SIG-M5 treated with dmso at 0.1 percent for 504 hours (cell line): ENCODE measurements around the gene BAZ1B.
A peak's percentile ranks its signal among the peaks of the same experiment; 100 is the strongest.
"Not testable (repeated sequence)": the region's sequence is repeated elsewhere in the genome, so short reads cannot be mapped to it uniquely, and the experiment has no call there.

Experiments used
- DNase-seq: peaks from one replicate; lab custom pipeline; 2025; ENCODE audit not compliant: unreplicated experiment; lab: John Stamatoyannopoulos, UW

Gene BAZ1B

DNA sequence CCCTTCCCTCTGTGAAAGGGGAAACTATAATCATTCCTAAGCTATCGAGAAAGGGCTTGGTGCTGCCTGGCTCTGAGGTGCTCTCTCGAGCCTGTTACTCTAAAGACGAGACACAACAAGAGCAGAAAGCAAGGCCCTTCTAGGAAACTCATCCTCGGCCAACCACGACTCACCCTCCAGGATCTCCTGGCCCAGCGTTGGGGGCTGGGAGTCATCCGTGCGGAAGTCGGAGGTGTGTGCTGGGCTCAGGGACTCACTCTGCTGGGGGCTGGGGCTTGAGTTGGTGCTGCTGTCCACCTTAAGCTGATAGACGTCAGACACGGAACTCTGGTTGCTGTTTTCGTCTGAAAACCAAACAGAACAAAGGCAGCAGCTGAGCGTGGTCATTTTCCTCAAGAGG is 17.6 kb upstream of the BAZ1B start:
- DNase-seq: no peak

DNA sequence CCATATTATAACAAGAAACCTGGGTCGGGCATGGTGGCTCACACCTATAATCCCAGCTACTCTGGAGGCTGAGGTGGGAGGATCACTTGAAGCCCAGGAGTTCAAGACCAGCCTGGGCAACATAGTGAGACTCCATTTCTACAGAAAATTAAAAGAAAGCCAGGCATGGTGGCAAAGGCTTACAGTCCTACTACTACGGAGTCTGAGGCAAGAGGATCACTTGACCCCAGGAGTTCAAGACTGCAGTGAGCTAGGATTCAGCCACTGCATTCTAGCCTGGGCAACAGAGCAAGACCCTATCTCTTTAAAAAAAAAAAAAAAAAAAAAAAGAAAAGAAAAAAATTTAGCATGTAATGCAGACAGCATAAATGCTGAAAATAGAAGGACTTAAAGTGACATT is 16.4 kb upstream of the BAZ1B start:
- not testable (repeated sequence) for DNase-seq

DNA sequence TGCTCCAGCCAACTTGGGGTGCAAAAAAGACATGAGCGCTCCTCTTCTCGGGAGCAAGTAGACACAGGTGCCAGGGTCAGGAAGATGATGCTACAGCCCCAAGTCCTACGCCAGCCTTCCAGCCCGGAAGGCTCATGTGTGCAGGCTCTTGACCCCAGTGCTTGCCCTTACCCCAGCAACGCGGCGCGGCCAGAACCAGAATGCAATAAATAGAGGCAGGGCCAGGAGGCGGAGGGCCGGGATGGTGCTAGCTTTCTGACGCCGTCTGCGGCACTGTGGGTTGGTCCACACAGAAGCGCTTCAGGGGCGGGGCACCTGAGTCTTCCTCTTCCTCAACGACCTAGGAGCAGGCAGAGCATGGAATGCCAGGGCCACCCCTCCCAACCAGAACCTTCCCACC is 15.0 kb upstream of the BAZ1B start:
- DNase-seq: no peak

DNA sequence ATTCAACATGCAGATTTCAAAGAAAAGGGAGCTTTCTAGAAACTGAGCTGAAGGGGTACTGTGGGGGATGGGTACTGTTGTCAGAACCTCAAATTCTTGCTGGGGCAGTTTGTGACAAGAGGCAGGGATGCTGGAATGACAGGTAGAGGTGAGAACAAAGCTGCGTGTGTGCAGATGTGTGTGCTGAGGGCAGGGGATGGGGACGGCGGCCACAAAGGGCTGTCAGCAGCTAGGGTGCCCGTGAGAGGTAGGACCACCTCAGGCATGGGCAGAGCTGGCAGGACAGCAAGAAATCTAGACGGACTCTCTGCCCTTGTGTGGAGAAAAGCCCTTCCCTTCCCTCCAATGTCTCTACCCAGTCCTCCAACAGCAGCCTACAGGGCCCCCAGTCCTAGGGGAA is 14.4 kb upstream of the BAZ1B start:
- DNase-seq: no peak

DNA sequence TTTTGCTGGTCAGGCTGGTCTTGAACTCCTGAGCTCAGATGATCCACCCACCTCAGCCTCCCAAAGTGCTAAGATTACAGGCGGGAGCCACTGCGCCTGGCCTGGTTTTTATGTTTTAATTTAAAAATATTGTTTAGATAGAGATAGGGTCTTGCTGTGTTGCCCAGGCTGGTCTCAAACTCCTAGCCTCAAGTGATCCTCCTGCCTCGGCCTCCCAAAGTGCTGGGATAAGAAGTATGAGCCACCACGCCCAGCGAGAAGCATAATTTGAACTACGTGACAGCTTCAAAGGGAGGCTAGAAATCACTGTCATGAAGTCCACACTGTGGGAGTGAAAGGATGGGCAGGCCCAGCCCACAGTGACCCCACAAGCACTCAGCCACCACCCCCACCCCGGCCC is 13.8 kb upstream of the BAZ1B start:
- DNase-seq: not testable (repeated sequence)

DNA sequence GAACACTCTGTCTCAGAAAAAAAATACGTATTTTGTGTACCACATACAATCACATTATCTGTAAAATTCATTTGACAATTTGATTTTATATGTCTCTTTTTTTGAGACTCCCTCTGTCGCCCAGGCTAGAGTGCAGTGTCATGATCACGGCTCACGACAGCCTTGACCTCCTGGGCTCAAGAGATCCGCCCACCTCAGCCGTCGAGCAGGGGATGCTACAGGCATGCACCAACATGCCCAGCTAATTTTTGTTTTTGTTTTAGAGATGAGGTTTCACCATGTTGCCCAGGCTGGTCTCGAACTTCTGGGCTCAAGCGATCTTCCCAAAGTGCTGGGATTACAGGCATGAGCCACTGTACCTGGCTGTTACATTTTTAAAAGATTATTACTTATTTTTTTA is 11.6 kb upstream of the BAZ1B start:
- DNase-seq: no peak

DNA sequence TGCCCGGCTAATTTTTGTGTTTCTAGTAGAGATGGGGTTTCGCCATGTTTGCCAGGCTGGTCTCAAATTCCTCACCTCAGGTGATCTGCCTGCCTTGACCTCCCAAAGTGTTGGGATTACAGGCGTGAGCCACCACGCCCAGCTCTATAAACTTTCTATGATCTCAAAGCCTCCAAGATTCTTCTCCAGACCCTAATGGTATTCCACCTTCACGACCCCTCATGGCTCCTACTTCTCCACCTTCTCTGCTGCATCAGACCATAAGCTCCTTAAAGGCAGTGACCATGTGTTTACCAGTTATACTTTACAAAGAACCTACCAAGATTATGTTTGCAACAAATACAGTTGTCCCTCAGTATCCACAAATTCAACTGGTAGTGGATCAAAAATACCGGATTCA is 10.1 kb upstream of the BAZ1B start:
- no peak for DNase-seq

DNA sequence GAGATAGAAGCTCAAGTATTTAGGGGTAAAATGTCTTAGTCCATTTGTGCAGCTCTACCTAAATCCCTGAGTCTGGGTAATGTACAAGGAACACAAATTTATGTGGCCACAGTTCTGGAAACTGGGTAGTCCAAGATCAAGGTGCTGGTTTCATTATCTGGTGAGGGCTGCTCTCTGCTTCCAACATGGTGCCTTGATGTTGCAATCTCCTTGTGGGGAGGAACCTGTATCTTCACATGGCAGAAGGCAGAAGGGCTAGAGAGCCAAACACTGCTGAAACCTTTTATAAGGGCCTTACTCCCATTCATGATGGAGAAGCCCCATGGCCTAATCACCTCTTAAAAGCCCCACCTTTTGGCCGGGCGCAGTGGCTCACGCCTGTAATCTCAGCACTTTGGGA is 8.7 kb upstream of the BAZ1B start:
- DNase-seq: no peak

DNA sequence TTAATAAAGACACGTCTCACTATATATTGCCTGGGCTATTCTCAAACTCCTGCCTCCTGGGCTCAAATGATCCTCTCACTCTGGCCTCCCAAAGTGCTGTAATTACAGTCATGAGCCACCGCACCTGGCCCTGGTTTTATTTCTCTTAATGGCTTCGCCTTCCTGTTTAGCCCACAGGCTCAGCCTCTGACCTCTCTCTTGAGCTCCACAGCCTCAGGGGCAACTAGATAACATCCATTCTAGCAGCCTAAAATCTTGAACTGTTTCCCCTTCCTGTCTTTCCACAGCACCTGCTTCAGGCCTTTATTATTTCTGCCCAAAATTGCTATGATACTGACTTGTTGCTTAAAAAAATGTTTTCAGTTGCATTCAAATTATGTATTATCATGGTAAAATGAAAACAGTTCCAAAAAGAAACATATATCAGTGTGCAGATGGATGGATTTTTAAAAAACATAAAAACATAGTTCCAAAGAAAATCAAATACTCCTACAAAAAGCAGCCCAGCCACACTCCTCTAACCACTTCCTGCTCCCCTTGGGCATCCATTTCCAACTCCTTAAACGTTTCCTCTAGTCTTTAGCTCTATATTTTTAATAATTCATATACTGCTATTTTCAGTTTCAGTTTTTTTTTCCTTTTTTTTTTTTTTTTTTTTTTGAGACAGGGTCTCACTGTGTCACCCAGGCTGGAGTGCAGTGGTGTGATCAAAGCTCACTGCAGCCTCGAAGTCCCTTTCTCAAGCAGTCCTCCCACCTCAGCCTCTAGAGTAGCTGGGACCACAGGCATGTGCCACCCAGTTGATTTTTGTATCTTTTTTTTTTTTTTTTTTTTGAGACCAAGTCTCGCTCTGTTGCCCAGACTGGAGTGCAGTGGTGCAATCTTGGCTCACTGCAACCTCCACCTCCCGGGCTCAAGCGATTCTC is 5.1 kb upstream of the BAZ1B start:
- DNase-seq: no peak

DNA sequence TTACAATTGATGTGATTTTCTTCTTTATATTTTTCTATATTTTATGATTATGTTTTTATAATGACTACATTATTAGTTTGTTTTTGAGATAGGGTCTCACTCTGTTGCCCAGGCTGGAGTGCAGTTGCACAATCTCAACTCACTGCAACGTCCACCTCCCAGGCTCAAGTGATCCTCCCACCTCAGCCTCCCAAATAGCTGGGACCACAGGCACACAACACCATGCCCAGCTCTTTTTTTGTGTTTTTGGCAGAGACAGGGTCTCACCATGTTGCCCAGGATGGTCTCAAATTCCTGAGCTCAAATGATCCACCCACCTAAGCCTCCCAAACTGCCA is 4.0 kb upstream of the BAZ1B start:
- DNase-seq: not testable (repeated sequence)

DNA sequence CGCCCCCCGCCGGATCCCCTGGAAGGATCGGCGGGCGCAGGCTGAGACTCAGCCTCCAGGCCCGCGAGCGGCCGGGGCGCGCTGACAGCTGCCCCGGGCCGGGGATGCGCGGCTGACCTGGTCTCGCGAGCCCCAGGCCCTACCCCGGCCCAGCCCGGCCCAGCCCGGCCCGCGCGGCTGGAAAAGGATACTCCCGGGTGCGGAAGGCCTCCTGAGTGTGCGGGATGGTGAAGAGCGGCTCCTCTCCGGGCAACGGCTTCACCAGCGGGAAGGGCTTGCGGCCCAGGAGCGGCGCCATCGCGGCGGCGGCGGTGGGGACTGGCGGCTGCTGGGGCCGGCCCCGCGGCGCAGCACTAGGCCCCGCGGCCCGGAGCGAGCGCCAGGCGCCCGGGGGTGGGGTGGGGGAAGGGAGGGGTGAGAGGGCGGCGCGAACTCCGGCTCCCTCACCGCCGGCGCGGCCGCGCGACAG is 423 bp downstream of the BAZ1B start:
- peak; percentile 47 for DNase-seq

DNA sequence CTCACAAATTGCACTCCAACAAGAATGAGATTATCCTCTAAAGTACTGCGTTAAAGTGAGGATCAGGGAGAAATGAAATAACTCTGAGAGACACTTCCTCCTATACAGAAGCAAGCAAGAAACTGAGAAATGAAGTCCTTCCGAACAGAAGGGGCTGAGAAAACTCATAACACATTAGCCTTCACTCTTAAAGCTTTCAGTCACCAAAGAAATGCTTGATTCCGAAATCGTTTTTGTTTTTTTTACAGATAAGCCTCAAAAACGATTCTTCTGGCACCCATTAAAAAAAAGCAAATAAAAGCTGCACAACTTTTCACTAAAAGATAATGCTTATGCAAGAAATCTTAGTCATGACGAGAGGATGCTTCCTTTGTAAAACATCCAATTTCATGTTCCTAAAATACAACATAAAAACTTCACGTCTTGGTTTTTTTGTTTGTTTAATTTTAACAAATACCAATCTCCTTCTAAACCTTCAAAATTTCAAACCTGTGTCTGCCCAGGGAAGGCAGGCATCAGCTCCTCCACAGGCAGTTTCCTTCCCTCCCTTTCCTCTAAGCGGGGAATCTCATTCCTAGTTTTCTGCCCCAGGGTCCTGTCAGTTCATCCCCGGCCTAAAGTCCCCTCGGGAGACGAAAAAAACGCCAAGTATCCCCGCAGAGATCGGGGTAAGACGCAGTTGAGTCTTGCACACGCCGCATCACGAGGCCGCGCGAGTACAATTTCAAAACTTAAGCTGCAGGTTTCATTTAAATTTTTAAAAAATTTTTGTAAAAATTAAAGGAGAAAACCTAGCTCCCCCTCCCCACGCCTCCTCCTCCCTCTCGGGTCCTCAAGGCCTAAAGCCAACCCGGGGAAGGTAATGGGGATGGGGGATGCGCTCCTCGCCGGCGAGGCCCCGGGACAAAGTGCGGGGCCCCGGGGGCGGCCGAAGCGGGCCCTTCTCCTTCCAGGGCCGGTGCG is 1.1 kb downstream of the BAZ1B start:
- peak; percentile 44 for DNase-seq

DNA sequence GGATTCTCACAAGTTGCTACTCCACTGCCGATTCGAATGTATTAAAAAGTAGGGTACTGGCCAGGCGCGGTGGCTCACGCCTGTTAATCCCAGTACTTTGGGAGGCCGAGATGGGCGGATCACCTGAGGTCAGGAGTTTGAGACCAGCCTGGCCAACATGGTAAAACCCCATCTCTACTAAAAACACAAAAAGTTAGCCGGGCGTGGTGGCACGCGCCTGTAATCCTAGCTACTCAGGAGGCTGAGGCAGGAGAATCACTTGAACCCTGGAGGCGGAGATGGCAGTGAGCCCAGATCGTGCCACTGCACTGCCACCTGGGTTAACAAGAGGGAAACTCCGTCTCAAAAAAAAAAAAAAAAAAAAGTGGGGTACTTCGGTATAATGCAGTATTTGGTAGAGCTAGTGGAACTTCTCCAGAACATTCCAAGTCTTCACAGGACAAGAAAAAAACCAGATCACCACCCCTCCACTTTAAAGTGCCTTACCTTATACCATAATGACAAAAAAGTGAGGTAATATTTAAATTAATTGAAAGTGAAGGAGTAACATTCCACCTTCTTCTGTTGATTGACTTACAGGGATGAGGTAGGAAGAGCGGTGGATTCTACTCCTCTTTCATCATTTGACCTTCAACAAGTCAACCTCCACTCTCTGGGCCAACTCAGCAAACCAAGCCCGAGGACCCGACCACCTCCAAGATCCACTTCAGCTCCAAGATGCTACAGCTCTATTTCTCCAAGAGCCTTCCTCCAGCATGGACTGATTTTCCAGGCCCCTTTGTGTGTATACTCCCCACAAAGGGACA is 2.0 kb downstream of the BAZ1B start:
- peak; percentile 44 for DNase-seq

DNA sequence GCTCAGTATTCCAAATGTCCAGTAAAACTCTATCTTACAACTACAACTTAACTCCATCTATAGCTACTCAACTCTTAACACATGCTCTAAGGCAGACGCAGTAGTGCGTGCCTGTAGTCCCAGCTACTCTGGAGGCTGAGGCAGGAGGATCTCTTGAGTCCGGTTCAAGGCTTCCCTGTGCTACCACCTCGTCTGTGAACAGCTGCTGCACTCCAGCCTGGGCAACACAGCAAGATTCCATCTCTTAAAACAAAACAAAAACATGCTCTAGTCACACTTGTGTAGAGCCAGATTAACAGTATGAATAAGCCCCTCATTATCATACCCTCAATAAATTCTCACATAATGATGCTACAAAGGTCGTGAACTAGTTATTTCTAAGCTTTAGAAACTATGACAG is 3.6 kb downstream of the BAZ1B start:
- DNase-seq: no peak

DNA sequence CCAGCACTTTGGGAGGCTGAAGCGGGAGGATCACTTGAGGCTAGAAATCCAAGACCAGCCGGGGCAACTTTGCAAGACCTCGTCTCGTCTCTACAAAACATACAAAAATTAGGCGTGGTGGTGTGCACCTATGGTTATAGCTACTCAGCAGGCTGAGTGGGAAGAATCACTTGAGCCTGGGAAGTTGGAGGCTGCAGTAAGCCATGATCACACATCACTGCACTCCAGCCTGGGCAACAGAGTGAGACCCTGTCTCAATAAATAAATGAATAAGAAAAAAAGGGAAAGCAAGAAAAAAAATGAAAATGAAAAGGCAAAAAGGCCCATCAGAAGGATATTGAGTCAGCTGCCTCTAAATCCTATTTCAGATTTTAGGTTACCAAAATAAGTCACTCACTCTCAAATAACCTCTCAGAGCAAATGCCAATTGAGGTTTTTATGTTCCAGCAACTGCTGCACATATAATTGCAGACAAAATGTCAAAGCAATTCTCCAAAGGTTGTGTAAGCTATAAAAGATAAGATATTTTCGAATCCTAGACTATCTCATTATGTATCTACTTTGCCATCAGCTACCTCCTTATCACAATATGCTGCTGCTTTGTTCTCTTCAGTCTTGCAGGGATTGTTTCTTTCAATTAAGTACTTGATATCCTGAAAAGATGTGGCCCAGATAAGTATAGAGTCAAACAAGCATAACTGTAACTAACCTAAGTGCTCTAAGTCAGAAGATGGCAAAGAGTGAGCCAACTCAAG is 4.7 kb downstream of the BAZ1B start:
- DNase-seq: no peak

DNA sequence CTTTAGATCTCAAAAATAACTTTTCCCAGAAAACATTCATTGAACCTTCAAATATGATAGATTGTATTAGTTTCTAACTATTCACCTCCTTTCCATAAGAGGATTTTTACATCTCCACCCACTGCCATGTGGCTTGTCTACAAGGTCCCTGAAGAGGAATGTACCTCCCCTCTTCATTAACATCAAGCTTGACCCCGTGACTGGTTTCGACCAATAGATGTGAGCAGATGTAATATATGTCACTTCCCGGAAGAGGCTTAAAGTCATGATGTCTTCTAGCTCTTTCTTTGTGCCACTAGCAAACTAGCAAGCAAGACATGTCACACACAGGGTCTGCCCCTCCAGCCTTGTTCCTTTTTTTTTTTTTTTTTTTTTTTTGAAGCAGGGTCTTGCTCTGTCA is 6.9 kb downstream of the BAZ1B start:
- DNase-seq: peak; percentile 16

DNA sequence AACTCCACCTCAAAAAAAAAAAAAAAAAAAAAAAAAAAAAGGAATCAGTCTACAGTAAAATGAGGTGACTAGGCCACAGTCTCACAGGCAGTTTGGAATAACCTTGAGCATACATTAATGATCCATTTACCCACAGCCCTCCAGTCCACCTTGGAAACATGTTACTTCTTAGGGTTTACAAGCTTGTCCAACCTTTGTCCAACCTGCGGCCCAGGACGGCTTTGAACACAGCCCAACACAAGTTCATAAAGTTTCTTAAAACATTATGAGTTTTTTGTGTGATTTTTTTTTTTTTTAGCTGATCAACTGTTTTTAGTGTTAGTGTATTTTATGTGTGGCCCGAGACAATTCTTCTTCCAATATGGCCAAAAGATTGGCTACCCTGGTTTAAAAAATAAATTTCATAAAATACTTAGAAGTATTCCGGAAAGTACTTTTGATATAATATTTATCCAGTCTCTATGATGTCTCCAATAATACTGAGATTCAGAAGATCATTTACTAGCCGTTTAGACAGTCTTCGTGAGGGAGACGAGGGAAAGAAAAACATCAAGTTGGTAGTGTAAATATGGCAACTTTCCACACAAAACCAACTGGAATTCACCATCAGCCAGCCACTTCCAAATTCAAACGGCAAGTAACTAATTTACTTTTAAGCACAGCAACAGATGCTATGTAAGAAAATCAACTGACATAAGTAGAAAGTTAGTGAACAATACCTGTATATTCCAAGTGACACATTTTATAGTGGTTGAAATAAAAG is 9.9 kb downstream of the BAZ1B start:
- DNase-seq: no peak

DNA sequence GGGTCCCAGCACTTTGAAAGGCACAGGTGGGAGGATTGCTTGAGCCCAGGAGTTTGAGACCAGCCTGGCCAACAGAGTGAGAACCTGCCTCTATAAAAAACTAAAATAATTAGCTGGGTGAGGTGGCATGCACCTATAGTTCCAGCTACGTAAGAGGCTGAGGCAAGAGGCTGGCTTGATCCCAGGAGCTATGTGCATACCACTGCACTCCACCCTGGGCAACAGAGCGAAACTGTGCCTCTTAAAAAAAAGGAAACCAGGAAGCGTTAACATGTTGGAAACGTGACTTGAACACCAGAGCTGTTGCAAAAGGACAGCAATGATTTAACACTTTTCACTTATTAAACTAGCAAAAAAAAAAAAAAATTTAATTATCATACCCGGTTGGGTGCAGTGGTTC is 12.6 kb downstream of the BAZ1B start:
- DNase-seq: no peak

DNA sequence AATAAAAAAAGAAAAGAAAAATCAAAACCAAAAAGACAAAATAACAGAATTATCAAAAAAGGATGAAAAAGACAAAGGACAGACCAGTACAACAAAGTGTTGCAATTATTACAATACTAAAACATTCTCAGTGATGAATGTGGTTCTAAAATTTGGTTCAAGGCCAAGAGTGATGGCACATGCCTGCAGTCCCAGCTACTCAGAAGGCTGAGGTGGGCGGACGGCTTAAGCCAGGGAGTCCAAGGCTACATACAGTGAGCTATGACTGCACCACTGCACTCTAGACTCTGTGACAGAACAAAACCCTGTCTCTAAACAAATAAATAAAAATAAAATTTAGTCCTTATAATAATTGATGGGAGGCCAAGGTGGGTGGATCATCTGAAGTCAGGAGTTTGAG is 14.5 kb downstream of the BAZ1B start:
- DNase-seq: no peak

DNA sequence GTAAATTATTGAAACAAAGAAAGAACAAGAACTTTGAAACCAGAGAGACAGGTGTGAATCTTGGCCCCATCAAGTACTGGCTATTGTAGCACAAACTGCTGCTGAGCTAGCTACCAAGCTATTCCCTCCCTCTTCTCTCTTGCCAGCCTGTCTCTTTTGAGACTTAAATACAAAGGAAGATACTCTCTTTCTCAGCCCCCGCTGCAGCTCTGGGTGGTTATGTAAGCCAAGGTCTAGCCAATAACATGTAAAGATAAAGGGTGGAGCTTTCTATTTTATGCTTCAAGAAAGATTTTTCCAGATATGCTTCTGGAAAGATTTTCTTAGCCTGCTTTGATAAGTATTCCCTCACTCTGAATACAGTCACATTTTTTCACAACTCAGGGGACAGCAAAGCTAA is 17.2 kb downstream of the BAZ1B start:
- DNase-seq: no peak
